ENCODE results near the gene CXCR6. TPM values are rescaled to one million over a fixed set of nuclear protein-coding genes. Genes with fewer than 3 reads are reported as not detected.

The CXCR6 gene
- total and polyA plus RNA-seq, 8 donors: 0.08 to 0.89 (median 0.35) TPM; not detected in 1

DNA sequence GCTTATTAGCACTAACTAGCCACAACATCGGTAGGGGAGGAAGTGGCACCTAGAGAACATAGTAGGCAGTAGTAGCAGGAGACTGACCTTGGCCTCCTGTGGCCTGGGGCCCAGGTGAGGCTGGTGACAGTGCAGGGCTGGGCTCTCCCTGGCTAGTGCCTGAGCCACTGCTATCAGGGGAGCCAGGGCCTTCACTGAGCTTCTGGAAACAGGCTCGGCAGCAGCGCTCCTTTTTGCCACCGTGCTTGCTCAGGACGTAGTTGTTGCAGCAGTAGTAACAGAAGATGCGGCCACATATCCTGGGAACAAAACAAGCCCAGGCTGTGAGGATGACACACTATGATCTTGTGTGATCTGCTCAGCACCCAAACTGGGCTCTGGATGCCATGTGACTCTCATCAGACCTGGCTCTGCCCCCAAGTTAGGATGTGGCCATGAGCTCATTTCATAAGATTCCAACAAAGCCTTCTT, 15.1 kb downstream of the CXCR6 start:
- Histone ChIP-seq H3K4me3 (no peak overlapping the region), H3K9me3 (no peaks in the 10 kb centered on the region), H3K27me3 (no peaks in the 10 kb centered on the region), H3K36me3 (peaks cover 11 to 90% (median 39%) of the 10 kb centered on the region in 3 donors), H3K27ac (no peak overlapping the region), H3K4me1 (no peaks in the 10 kb centered on the region)
- DNase-seq (no peak), ATAC-seq (no peak), FAIRE-seq (no peak)
- TF ChIP-seq, protein P1, sequence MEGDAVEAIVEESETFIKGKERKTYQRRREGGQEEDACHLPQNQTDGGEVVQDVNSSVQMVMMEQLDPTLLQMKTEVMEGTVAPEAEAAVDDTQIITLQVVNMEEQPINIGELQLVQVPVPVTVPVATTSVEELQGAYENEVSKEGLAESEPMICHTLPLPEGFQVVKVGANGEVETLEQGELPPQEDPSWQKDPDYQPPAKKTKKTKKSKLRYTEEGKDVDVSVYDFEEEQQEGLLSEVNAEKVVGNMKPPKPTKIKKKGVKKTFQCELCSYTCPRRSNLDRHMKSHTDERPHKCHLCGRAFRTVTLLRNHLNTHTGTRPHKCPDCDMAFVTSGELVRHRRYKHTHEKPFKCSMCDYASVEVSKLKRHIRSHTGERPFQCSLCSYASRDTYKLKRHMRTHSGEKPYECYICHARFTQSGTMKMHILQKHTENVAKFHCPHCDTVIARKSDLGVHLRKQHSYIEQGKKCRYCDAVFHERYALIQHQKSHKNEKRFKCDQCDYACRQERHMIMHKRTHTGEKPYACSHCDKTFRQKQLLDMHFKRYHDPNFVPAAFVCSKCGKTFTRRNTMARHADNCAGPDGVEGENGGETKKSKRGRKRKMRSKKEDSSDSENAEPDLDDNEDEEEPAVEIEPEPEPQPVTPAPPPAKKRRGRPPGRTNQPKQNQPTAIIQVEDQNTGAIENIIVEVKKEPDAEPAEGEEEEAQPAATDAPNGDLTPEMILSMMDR (IDR thresholded peaks at IDR 0.05): no peak
- WGBS, 2 donors: 92 to 93% methylated on average over 6 of the region's 6 CpGs
- intact Hi-C loops (cut with DNase I): no loop called here

DNA sequence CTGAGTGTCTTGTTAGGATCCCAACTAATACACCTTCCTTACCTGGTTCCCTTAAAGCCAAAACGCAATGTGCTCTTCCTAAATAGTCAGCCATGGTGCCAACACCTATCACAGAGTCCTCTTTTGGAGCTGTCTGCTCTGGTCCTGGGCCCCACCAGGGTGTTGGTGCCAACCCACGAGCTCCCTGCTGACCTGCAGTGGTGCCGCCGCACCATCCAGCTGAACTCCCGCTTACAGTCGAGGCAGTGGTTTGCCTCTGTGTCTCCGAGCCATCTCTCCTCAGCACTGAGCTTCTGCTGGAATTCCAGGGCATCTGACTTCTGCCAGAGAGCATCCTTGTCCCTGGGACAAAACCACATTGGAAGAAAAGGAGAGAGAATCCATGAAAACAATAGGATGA, 15.9 kb downstream of the CXCR6 start:
- no peaks in the 10 kb centered on the region for H3K27me3 ChIP-seq
- no peak for FAIRE-seq
- H3K9me3 ChIP-seq: no peaks in the 10 kb centered on the region
- H3K4me1 ChIP-seq: no peaks in the 10 kb centered on the region
- intact Hi-C loops (cut with DNase I): no loop called here
- ATAC-seq: no peak
- no peak overlapping the region for H3K4me3 ChIP-seq
- WGBS, 2 donors: 91 to 98% methylated on average over 7 of the region's 7 CpGs
- no peak for DNase-seq
- no peak overlapping the region for H3K27ac ChIP-seq
- TF ChIP-seq, protein P1 (IDR thresholded peaks at IDR 0.05): no peak
- H3K36me3 ChIP-seq: peaks cover 7 to 88% (median 43%) of the 10 kb centered on the region in 3 donors

DNA sequence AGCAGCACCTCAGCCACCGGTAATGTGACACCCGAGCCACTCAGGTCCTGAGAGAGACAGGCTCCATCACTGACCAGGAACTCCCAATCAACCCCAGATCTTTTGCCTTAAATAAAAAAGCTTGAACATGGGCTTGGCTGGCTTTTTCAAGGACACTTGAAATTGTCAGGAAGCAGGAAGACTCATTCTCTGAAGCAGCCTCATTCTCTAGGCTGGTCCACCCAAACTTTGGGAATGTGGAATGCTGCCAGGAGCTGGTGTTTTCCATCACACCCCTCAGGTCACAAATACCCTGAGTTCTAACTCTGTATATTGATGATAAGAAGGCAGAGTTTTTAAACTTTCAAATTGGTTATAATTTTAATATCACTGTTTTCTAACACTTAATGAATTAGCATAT, 17.0 kb downstream of the CXCR6 start:
- no peaks in the 10 kb centered on the region for H3K27me3 ChIP-seq
- FAIRE-seq (no peak), DNase-seq (no peak), ATAC-seq (no peak)
- H3K4me3 ChIP-seq: no peak overlapping the region
- TF ChIP-seq, protein P1 (IDR thresholded peaks at IDR 0.05): no peak
- H3K27ac ChIP-seq: no peak overlapping the region
- intact Hi-C loops (cut with DNase I): no loop called here
- H3K4me1 ChIP-seq: no peaks in the 10 kb centered on the region
- WGBS, 2 donors: 87 to 93% methylated on average over 2 of the region's 2 CpGs
- H3K36me3 ChIP-seq: peaks cover 6 to 88% (median 41%) of the 10 kb centered on the region in 3 donors
- H3K9me3 ChIP-seq: no peaks in the 10 kb centered on the region

DNA sequence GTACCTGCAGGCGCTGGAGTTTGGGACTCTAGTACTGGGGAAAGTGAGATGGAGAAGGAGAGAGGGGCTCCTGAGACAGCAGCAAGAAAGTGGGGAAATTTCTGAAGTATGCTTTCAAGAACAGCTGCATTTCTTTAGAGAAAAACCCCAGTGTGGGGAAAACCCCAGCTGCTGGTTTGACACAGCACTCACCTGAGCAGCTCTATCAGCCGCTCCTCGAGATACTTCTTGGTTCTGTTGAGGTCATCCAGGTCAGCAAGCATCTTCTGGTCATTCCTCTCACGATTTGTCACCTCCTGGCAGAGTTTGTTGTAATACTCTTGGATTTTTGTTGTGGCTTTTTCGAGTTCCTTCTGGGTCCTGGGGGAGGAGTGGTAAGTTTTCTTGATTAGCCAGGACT, 18.8 kb downstream of the CXCR6 start:
- no peak for DNase-seq
- peaks cover 10 to 94% (median 49%) of the 10 kb centered on the region in 3 donors for H3K36me3 ChIP-seq
- 82 to 85% methylated on average over 5 of the region's 5 CpGs for WGBS, 2 donors
- no peak for ATAC-seq
- H3K27ac ChIP-seq: no peak overlapping the region
- no peaks in the 10 kb centered on the region for H3K9me3 ChIP-seq
- no peak overlapping the region for H3K4me3 ChIP-seq
- intact Hi-C loops (cut with DNase I): no loop called here
- no peak for FAIRE-seq
- H3K27me3 ChIP-seq: no peaks in the 10 kb centered on the region
- H3K4me1 ChIP-seq: no peaks in the 10 kb centered on the region
- TF ChIP-seq, protein P1 (IDR thresholded peaks at IDR 0.05): no peak

DNA sequence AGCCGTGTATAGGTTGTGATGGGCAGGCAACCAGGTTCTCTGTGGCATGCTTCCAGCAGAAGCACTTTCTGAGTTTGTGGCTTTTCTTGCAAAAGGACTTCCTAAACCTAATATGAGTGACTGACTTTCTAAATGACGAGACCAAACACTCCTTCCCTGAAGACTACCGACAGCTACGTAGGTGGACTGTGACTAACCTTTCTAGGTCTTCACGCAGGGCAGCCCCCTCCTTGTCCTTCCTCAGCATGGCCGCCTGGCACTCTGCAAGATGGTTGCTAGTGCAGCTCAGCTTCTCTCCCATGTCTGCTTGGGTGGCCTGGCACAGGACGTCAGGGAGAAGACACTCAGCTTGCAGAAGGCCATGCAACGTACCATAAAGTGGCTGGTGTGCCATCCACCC, 20.9 kb downstream of the CXCR6 start:
- intact Hi-C loops (cut with DNase I): no loop called here
- no peaks in the 10 kb centered on the region for H3K27me3 ChIP-seq
- no peak overlapping the region for H3K4me3 ChIP-seq
- H3K9me3 ChIP-seq: no peaks in the 10 kb centered on the region
- no peak overlapping the region for H3K27ac ChIP-seq
- WGBS, 2 donors: 87 to 90% methylated on average over 8 of the region's 8 CpGs
- TF ChIP-seq, protein P1 (IDR thresholded peaks at IDR 0.05): no peak
- DNase-seq: no peak
- no peaks in the 10 kb centered on the region for H3K4me1 ChIP-seq
- no peak for FAIRE-seq
- no peak for ATAC-seq
- H3K36me3 ChIP-seq: peaks cover 10 to 93% (median 55%) of the 10 kb centered on the region in 3 donors

Data from pancreas (tissue), 10 donors.